HL-60 (cell line): ENCODE results near the gene GDPD5.
A peak's percentile ranks its signal among the peaks of the same experiment; 100 is the strongest.

ENCODE experiments used
- DNase-seq, 2 experiments: peaks; one replicate each; pipeline ENCODE4 v3.0.0-alpha.2; 2010 to 2020; ENCODE audit warnings: low read depth in 1 of 2, low spot score in 1 of 2
- H3K27ac ChIP-seq: fragments of 250-450 bp; sonication (Bioruptor Pico); replicated peaks from 2 replicates; pipeline ENCODE4 v1.5.1; 2020; ENCODE audit warnings: mild to moderate bottlenecking, moderate library complexity
- H3K27me3 ChIP-seq: fragments of 250-450 bp; sonication (Bioruptor Pico); 2 replicates; pipeline ENCODE4 v1.5.1; 2021; ENCODE audit warnings: mild to moderate bottlenecking, moderate library complexity; ENCODE audit not compliant: insufficient read depth, poor library complexity, severe bottlenecking
- H3K4me3 ChIP-seq: replicated peaks from 2 replicates; pipeline ENCODE4 v1.5.1; 2011; ENCODE audit warnings: mild to moderate bottlenecking, control low read depth, low read length; ENCODE audit not compliant: insufficient read depth
- CTCF ChIP-seq: IDR thresholded peaks from one replicate; pipeline ENCODE4 v1.5.1; 2011; ENCODE audit warnings: low read length, control low read depth, inconsistent platforms; ENCODE audit not compliant: insufficient read depth
- GABPA ChIP-seq: IDR thresholded peaks from 2 replicates; pipeline ENCODE4 v1.6.1; 2012; ENCODE audit warnings: low read depth
- POLR2AphosphoS5 ChIP-seq: IDR thresholded peaks from 2 replicates; pipeline ENCODE4 v1.6.1; 2012; ENCODE audit warnings: low read depth
- REST ChIP-seq: IDR thresholded peaks from 2 replicates; pipeline ENCODE4 v1.6.1; 2012; ENCODE audit warnings: low read depth; ENCODE audit not compliant: insufficient replicate concordance
- SPI1 ChIP-seq: IDR thresholded peaks from 2 replicates; pipeline ENCODE4 v1.6.1; 2012; ENCODE audit warnings: low read depth, mild to moderate bottlenecking, borderline replicate concordance

Gene GDPD5

GRCh38 chr11:75527130-75527529, 1.4 kb upstream of the GDPD5 start:
- peaks cover 40% of the 10 kb centered on the region for H3K27me3 ChIP-seq
- DNase-seq: no peak
- no peak for TF ChIP-seq CTCF
- no peak for TF ChIP-seq REST
- no peak for TF ChIP-seq GABPA
- no peak for TF ChIP-seq SPI1
- TF ChIP-seq POLR2AphosphoS5: no peak
- H3K27ac ChIP-seq: no peak overlapping the region
- no peak overlapping the region for H3K4me3 ChIP-seq

GRCh38 chr11:75526192-75526541, 426 bp upstream of the GDPD5 start:
- H3K27me3 ChIP-seq: peaks cover 40% of the 10 kb centered on the region
- DNase-seq: no peak
- no peak overlapping the region for H3K27ac ChIP-seq
- TF ChIP-seq GABPA (no peak), POLR2AphosphoS5 (no peak), SPI1 (no peak), CTCF (no peak), REST (no peak)
- H3K4me3 ChIP-seq: peak overlapping the region; percentile 69

- Histone ChIP-seq H3K27ac (no peak overlapping the region), H3K4me3 (peak overlapping the region; percentile 54), H3K27me3 (peaks cover 40% of the 10 kb centered on the region)
- DNase-seq: peak; percentile 17 to 56
- TF ChIP-seq SPI1 (peak; percentile 23; the same call in 1 of the 2 replicates), CTCF (no peak)
Measured at GRCh38 chr11:75524665-75525432, 892 bp downstream of the GDPD5 start.
